ENCODE measurements around the gene CDK16.

The CDK16 gene

DNA sequence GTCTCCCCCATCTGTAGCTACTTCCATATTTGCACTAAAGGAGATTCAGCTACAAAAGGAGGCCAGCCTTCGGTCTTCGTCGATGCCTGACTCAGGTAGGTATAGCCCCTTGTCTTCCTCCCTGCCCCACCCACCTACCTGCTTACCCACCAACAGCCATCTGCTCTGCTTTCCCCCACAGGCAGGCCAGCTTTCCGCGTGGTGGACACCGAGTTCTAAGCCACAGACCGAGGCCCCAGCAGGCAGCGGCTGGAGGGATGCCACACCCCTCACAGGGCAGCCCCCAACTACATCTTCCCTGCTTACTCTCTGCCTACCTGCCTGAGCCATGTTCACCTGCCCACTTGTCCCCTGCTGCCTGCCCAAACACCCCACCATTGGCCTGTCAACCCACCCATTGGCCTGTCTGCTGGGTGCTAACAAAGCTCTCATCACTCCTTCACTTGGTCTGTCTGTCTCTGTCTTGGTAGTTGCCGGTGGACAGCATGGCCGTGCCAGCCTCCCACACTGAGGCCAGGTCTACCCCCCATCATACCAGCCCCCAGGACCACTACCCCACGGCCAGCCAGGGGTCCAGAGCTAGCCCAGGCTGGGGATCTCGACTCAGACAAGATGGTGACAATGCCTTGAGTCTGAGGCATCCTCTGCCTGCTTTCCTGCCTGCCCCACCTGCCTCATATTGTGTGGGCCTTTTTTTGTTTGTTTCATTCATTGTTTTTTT lies 10.2 kb downstream of the CDK16 start:
- H3K79me2 ChIP-seq: peaks cover 3% of the 10 kb centered on the region
- H3K27ac ChIP-seq: no peak overlapping the region
- H3K4me1 ChIP-seq: peaks cover 4% of the 10 kb centered on the region
- no peaks in the 10 kb centered on the region for H3K36me3 ChIP-seq (ENCODE audit: control insufficient read depth, insufficient read depth, low read length)
- H3K9me3 ChIP-seq (ENCODE audit: control insufficient read depth, low read length): no peaks in the 10 kb centered on the region
- no peaks in the 10 kb centered on the region for H3K27me3 ChIP-seq (ENCODE audit: control insufficient read depth, insufficient read depth, low read length)
- no peak overlapping the region for H3K9ac ChIP-seq
- TF ChIP-seq, protein P1, sequence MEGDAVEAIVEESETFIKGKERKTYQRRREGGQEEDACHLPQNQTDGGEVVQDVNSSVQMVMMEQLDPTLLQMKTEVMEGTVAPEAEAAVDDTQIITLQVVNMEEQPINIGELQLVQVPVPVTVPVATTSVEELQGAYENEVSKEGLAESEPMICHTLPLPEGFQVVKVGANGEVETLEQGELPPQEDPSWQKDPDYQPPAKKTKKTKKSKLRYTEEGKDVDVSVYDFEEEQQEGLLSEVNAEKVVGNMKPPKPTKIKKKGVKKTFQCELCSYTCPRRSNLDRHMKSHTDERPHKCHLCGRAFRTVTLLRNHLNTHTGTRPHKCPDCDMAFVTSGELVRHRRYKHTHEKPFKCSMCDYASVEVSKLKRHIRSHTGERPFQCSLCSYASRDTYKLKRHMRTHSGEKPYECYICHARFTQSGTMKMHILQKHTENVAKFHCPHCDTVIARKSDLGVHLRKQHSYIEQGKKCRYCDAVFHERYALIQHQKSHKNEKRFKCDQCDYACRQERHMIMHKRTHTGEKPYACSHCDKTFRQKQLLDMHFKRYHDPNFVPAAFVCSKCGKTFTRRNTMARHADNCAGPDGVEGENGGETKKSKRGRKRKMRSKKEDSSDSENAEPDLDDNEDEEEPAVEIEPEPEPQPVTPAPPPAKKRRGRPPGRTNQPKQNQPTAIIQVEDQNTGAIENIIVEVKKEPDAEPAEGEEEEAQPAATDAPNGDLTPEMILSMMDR (IDR thresholded peaks at IDR 0.05): no peak
- H3K4me3 ChIP-seq (ENCODE audit: low read depth, low read length): no peak overlapping the region
- no peak overlapping the region for H3K4me2 ChIP-seq (ENCODE audit: low read length)
- H2AFZ ChIP-seq: no peak overlapping the region

GRCh38 chrX:47229427-47229826 lies 10.9 kb downstream of the CDK16 start:
- Histone ChIP-seq H3K9me3 (ENCODE audit: control insufficient read depth, low read length) (no peaks in the 10 kb centered on the region), H3K27ac (no peak overlapping the region), H3K79me2 (peaks cover 3% of the 10 kb centered on the region), H3K4me2 (ENCODE audit: low read length) (no peak overlapping the region), H3K4me1 (peaks cover 4% of the 10 kb centered on the region), H2AFZ (no peak overlapping the region), H3K4me3 (ENCODE audit: low read depth, low read length) (no peak overlapping the region), H3K27me3 (ENCODE audit: control insufficient read depth, insufficient read depth, low read length) (no peaks in the 10 kb centered on the region), H3K9ac (no peak overlapping the region), H3K36me3 (ENCODE audit: control insufficient read depth, insufficient read depth, low read length) (no peaks in the 10 kb centered on the region)
- TF ChIP-seq, protein P1 (IDR thresholded peaks at IDR 0.05): no peak

DNA sequence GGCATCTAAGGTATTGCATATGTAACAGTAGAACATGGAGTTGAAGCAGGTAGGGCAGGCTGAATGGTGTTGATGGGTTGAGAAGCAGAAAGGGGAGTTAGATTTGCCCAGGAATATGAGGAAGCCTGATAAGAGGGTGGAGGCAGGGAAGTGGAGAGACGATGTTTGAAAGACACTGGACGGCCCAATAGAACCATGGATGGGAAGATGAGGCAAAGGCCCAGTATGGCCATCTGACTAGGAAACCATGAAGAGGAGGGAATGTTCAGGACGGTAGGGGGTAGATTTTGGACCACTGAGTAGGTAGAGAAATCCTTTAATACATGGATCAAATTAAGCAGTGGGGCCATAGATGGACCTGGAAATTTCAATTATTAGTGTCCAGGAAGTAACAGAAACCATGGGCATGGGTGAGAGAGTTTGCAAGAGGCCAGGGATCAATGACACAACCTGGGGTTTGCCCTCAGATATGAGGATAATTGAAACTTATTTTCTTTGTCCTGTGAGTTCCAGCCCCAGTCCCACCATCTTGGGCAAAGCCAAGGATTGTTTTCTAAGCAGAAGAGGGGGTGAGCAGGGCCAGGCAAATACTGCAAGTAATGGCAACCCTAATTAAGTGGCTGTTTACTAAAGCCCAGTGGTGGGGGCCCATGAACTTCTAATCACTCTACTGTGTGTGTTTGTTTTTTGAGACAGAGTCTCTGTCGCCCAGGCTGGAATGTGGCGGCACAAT lies 11.8 kb downstream of the CDK16 start:
- Histone ChIP-seq H2AFZ (no peak overlapping the region), H3K36me3 (ENCODE audit: control insufficient read depth, insufficient read depth, low read length) (no peaks in the 10 kb centered on the region), H3K4me2 (ENCODE audit: low read length) (no peak overlapping the region), H3K4me1 (peaks cover 4% of the 10 kb centered on the region), H3K27ac (no peak overlapping the region), H3K9me3 (ENCODE audit: control insufficient read depth, low read length) (no peaks in the 10 kb centered on the region), H3K27me3 (ENCODE audit: control insufficient read depth, insufficient read depth, low read length) (no peaks in the 10 kb centered on the region), H3K9ac (no peak overlapping the region), H3K4me3 (ENCODE audit: low read depth, low read length) (no peak overlapping the region), H3K79me2 (peaks cover 3% of the 10 kb centered on the region)
- TF ChIP-seq, protein P1 (IDR thresholded peaks at IDR 0.05): no peak

DNA sequence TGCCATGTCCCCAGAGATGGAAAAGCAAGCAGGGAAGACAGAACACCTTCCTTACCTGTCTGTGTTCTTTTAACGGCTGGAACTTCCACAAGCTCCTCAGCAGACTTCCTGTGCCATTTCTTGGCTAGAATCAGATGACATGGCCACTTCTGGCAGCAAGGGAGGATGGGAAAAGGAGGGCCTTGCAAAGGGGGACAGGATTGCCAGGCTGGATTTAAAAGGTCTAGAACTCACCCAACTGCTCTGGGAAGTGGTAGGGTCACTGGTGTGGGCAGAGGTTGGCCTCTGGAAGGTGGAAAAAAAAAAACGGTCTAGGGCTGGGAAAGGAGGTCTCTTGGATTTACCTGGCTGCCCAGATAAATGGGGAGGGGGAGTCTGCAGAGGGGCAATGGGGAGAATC lies 12.7 kb downstream of the CDK16 start:
- Histone ChIP-seq H3K4me3 (ENCODE audit: low read depth, low read length) (no peak overlapping the region), H3K4me1 (peaks cover 4% of the 10 kb centered on the region), H3K9me3 (ENCODE audit: control insufficient read depth, low read length) (no peaks in the 10 kb centered on the region), H3K27me3 (ENCODE audit: control insufficient read depth, insufficient read depth, low read length) (no peaks in the 10 kb centered on the region), H2AFZ (no peak overlapping the region), H3K9ac (no peak overlapping the region), H3K4me2 (ENCODE audit: low read length) (no peak overlapping the region), H3K36me3 (ENCODE audit: control insufficient read depth, insufficient read depth, low read length) (no peaks in the 10 kb centered on the region), H3K79me2 (peaks cover 3% of the 10 kb centered on the region), H3K27ac (no peak overlapping the region)
- TF ChIP-seq, protein P1 (IDR thresholded peaks at IDR 0.05): no peak
